Mammary epithelial cell (primary cell): ENCODE measurements around the gene GLB1L2.

Experiments used
- CTCF ChIP-seq, 2 donors: IDR thresholded peaks in 1 of 2; conservative IDR thresholded peaks in 1 of 2; 2 replicates each; pipeline ENCODE4 v1.5.1; 2011 to 2012; ENCODE audit warnings: inconsistent platforms in 2 of 2, low read length in 2 of 2, mild to moderate bottlenecking in 2 of 2, control low read depth in 1 of 2, low read depth in 1 of 2; ENCODE audit not compliant: insufficient read depth in 1 of 2; ENCODE audit errors: extremely low read depth in 1 of 2
- EZH2 ChIP-seq: IDR thresholded peaks from 2 replicates; pipeline ENCODE4 v1.6.1; 2012; ENCODE audit warnings: low read length, inconsistent platforms, borderline replicate concordance

GRCh38 chr11:134399996-134400395 lies 68.2 kb downstream of the GLB1L2 start:
- TF ChIP-seq CTCF (conservative IDR thresholded peaks at IDR 0.05 in 1 of 2, IDR thresholded peaks at IDR 0.05 in 1 of 2; ENCODE audit: extremely low read depth in 1 of 2, insufficient read depth in 1 of 2, low read depth in 1 of 2, low read length in 2 of 2) (no peak), EZH2 (no peak)
